ENCODE results near the gene OPCML. TPM values are rescaled to one million over a fixed set of nuclear protein-coding genes. Genes with fewer than 3 reads are reported as not detected.

The OPCML gene
- total RNA-seq, 1 experiment from 2014 or later = not detected

DNA sequence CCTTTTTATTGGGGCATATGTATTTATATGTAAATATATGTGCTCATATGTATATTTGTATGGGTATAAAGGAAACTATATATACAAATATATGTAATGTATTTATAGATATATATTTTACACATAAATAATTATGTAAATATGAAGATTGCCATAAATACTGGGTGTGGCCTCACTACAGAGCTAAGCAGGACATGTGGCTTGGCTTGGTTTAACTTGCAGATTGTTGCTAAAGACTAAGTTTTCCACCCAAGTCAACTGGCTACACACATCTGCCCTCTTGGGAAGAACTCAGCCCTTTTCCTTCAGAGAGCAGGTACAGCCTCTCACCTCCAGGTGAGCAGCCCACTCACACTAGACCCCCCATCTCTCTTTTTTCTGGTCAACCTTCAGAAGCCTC, 315.5 kb downstream of the OPCML start:
- Histone ChIP-seq H3K36me3 (ENCODE audit: low read depth, low read length) (no peaks in the 10 kb centered on the region; the same call in 1 of the 2 replicates), H3K27me3 (ENCODE audit: low read length) (no peaks in the 10 kb centered on the region), H3K9me3 (ENCODE audit: low read length) (peaks cover 18% of the 10 kb centered on the region; the same call in 1 of the 2 replicates), H3K4me1 (ENCODE audit: insufficient read depth, low read length) (no peaks in the 10 kb centered on the region), H3K27ac (ENCODE audit: low read length) (no peak overlapping the region), H4K20me1 (ENCODE audit: low read length) (no peaks in the 10 kb centered on the region), H3K4me3 (ENCODE audit: low read length) (no peak overlapping the region), H3F3A (ENCODE audit: low read length, unreplicated experiment) (no peaks in the 10 kb centered on the region), H3K9me2 (replicated peaks; ENCODE audit: low read length) (no peaks in the 10 kb centered on the region), H3K79me2 (ENCODE audit: low read length) (no peaks in the 10 kb centered on the region), H3K9ac (ENCODE audit: low read length) (no peak overlapping the region), H2AFZ (ENCODE audit: low read length) (no peak overlapping the region), H3K4me2 (ENCODE audit: low read length) (no peak overlapping the region)
- ChIA-PET CTCF (no interaction called here), POLR2A (ENCODE audit: unreplicated experiment) (no interaction called here)
- TF ChIP-seq, protein P1, sequence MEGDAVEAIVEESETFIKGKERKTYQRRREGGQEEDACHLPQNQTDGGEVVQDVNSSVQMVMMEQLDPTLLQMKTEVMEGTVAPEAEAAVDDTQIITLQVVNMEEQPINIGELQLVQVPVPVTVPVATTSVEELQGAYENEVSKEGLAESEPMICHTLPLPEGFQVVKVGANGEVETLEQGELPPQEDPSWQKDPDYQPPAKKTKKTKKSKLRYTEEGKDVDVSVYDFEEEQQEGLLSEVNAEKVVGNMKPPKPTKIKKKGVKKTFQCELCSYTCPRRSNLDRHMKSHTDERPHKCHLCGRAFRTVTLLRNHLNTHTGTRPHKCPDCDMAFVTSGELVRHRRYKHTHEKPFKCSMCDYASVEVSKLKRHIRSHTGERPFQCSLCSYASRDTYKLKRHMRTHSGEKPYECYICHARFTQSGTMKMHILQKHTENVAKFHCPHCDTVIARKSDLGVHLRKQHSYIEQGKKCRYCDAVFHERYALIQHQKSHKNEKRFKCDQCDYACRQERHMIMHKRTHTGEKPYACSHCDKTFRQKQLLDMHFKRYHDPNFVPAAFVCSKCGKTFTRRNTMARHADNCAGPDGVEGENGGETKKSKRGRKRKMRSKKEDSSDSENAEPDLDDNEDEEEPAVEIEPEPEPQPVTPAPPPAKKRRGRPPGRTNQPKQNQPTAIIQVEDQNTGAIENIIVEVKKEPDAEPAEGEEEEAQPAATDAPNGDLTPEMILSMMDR (conservative IDR thresholded peaks at IDR 0.05; ENCODE audit: low read depth, low read length) = no peak
- TF ChIP-seq EZH2phosphoT487 (IDR thresholded peaks at IDR 0.05; ENCODE audit: borderline replicate concordance, low read length) (no peak), EZH2 (IDR thresholded peaks at IDR 0.05; ENCODE audit: low read length, unreplicated experiment) (no peak)
- DNase-seq (no peak), ATAC-seq (no peak)
- intact Hi-C loops (cut with micrococcal nuclease) = no loop called here
- no TSS peak for BruUV-seq (replicated peaks)

DNA sequence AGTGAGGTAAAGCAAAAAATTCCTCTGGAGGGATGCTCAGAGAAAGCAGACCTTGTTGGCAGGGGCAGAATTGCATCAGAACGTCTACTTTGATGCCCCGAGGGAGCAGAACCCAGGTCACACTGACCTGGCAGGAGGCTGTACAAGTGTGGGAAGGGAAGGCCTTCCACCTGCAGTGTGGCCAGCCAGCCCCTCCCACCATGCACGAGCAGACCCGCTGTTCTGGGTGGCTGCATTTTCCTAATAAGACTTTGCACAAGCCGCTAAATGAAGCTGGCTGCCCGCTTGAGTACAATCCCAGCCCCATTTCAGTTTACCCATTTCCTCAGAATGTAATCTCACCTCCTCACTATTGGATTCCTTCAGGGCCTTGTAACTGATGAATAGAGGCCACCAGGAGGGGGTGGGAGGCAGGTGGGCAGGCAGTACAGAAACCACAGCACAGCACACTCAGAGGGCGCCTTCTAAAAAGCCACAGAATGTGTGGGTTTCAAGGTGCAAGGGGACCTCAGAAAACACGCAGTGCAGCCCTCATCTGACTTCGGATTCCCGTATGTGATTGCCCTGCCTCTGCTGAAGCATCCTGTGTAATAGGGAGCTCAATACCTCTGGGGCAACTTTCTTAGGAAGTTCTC, 316.6 kb downstream of the OPCML start:
- H3K36me3 ChIP-seq (ENCODE audit: low read depth, low read length) = no peaks in the 10 kb centered on the region; the same call in 1 of the 2 replicates
- H3K79me2 ChIP-seq (ENCODE audit: low read length) = no peaks in the 10 kb centered on the region
- no peaks in the 10 kb centered on the region for H3K9me2 ChIP-seq (replicated peaks; ENCODE audit: low read length)
- H3K9me3 ChIP-seq (ENCODE audit: low read length) = peaks cover 24% of the 10 kb centered on the region
- no TSS peak for BruUV-seq (replicated peaks)
- ChIA-PET CTCF (no interaction called here), POLR2A (ENCODE audit: unreplicated experiment) (no interaction called here)
- H4K20me1 ChIP-seq (ENCODE audit: low read length) = no peaks in the 10 kb centered on the region
- intact Hi-C loops (cut with micrococcal nuclease) = no loop called here
- no peak overlapping the region for H3K4me2 ChIP-seq (ENCODE audit: low read length)
- no peak overlapping the region for H3K9ac ChIP-seq (ENCODE audit: low read length)
- ATAC-seq (no peak), DNase-seq (no peak)
- H3F3A ChIP-seq (ENCODE audit: low read length, unreplicated experiment) = no peaks in the 10 kb centered on the region
- H3K27me3 ChIP-seq (ENCODE audit: low read length) = no peaks in the 10 kb centered on the region
- no peak overlapping the region for H3K4me3 ChIP-seq (ENCODE audit: low read length)
- H3K27ac ChIP-seq (ENCODE audit: low read length) = no peak overlapping the region
- TF ChIP-seq EZH2phosphoT487 (IDR thresholded peaks at IDR 0.05; ENCODE audit: borderline replicate concordance, low read length) (no peak), EZH2 (IDR thresholded peaks at IDR 0.05; ENCODE audit: low read length, unreplicated experiment) (no peak)
- TF ChIP-seq, protein P1 (conservative IDR thresholded peaks at IDR 0.05; ENCODE audit: low read depth, low read length) = no peak
- no peak overlapping the region for H2AFZ ChIP-seq (ENCODE audit: low read length)
- H3K4me1 ChIP-seq (ENCODE audit: insufficient read depth, low read length) = no peaks in the 10 kb centered on the region

DNA sequence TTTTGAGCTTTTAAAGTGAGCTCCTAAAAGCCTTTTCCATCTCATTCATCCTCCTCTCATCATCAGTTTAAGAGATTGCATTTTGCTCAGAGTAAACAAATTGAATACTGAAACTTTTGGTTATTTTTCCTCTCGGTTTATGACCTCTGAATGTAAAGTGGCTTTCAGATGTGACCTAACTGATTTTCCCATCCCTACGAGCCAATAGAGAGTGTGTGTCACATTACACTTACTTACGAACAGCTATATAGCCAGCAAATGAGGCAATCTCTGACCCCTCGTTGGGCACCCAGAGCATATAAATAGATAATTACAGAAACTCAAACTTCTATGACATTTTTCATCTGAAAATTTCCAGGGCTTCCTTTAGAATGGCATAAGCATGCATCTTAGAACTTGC, 317.7 kb downstream of the OPCML start:
- CTCF ChIA-PET = no interaction called here
- Histone ChIP-seq H4K20me1 (ENCODE audit: low read length) (no peaks in the 10 kb centered on the region), H3K79me2 (ENCODE audit: low read length) (no peaks in the 10 kb centered on the region), H2AFZ (ENCODE audit: low read length) (no peak overlapping the region), H3K4me1 (ENCODE audit: insufficient read depth, low read length) (no peaks in the 10 kb centered on the region), H3K9me3 (ENCODE audit: low read length) (peaks cover 28% of the 10 kb centered on the region), H3K27me3 (ENCODE audit: low read length) (no peaks in the 10 kb centered on the region), H3F3A (ENCODE audit: low read length, unreplicated experiment) (no peaks in the 10 kb centered on the region), H3K9ac (ENCODE audit: low read length) (no peak overlapping the region), H3K4me3 (ENCODE audit: low read length) (no peak overlapping the region), H3K36me3 (ENCODE audit: low read depth, low read length) (no peaks in the 10 kb centered on the region; the same call in 1 of the 2 replicates), H3K27ac (ENCODE audit: low read length) (no peak overlapping the region), H3K9me2 (replicated peaks; ENCODE audit: low read length) (no peaks in the 10 kb centered on the region), H3K4me2 (ENCODE audit: low read length) (no peak overlapping the region)
- POLR2A ChIA-PET (ENCODE audit: unreplicated experiment) = no interaction called here
- TF ChIP-seq, protein P1 (conservative IDR thresholded peaks at IDR 0.05; ENCODE audit: low read depth, low read length) = no peak
- TF ChIP-seq EZH2phosphoT487 (IDR thresholded peaks at IDR 0.05; ENCODE audit: borderline replicate concordance, low read length) (no peak), EZH2 (IDR thresholded peaks at IDR 0.05; ENCODE audit: low read length, unreplicated experiment) (no peak)
- DNase-seq (no peak), ATAC-seq (no peak)
- no TSS peak for BruUV-seq (replicated peaks)
- intact Hi-C loops (cut with micrococcal nuclease) = no loop called here

All from PC-3 (cell line).